Panc1 (cell line): ENCODE results near the gene KYNU.
"Not testable (repeated sequence)": the region's sequence is repeated elsewhere in the genome, so short reads cannot be mapped to it uniquely, and the experiment has no call there.

Experiments used
- CTCF ChIP-seq: fragments of 450-650 bp; IDR thresholded peaks from 2 replicates; pipeline ENCODE4 v1.5.1; 2017; ENCODE audit warnings: mild to moderate bottlenecking
- POLR2AphosphoS5 ChIP-seq: IDR thresholded peaks from 2 replicates; pipeline ENCODE4 v1.6.1; 2012; ENCODE audit warnings: mild to moderate bottlenecking, low read depth, low read length, moderate library complexity
- REST ChIP-seq, 2 experiments: IDR thresholded peaks; 2 replicates each; pipeline ENCODE4 v1.6.1; 2011 to 2012; ENCODE audit warnings: low read depth in 2 of 2, control low read depth in 1 of 2, low read length in 1 of 2, mild to moderate bottlenecking in 1 of 2, moderate library complexity in 1 of 2; ENCODE audit not compliant: insufficient read depth in 1 of 2
- SIN3A ChIP-seq: IDR thresholded peaks from 2 replicates; pipeline ENCODE4 v1.6.1; 2012; ENCODE audit warnings: low read depth, mild to moderate bottlenecking, low read length, moderate library complexity, borderline replicate concordance; ENCODE audit not compliant: insufficient read depth
- TCF7L2 ChIP-seq: IDR thresholded peaks from 2 replicates; pipeline ENCODE4 v1.6.1; 2011; ENCODE audit warnings: mild to moderate bottlenecking, low read depth, low read length, inconsistent platforms

- not testable (repeated sequence) for TF ChIP-seq CTCF; REST (IDR thresholded peaks at IDR 0.05; ENCODE audit: insufficient read depth in 1 of 2, low read depth in 2 of 2, low read length in 1 of 2); SIN3A; TCF7L2; POLR2AphosphoS5
Observed at GRCh38 chr2:142950323-142950722, 72.9 kb downstream of the KYNU start.
